Mesothelial cell of epicardium (in vitro differentiated cells): ENCODE results near the gene CFAP90. TPM values are rescaled to one million over a fixed set of nuclear protein-coding genes. Genes with fewer than 3 reads are reported as not detected.

Source experiments
- DNase-seq, 2 experiments: peaks; one replicate each; pipeline ENCODE4 v3.0.0; 2021; ENCODE audit warnings: low spot score in 2 of 2; ENCODE audit not compliant: unreplicated experiment in 2 of 2
- H3K27ac Mint-ChIP-seq: 2 replicates; pipeline ENCODE4 v1.8.0; 2021; ENCODE audit warnings: mixed read lengths
- H3K27me3 Mint-ChIP-seq: 2 replicates; pipeline ENCODE4 v1.8.0; 2021; ENCODE audit warnings: low read depth, mixed read lengths
- H3K36me3 Mint-ChIP-seq: 2 replicates; pipeline ENCODE4 v1.8.0; 2021; ENCODE audit warnings: mixed read lengths
- H3K4me1 Mint-ChIP-seq: 2 replicates; pipeline ENCODE4 v1.8.0; 2021; ENCODE audit warnings: mixed read lengths
- H3K4me3 Mint-ChIP-seq: 2 replicates; pipeline ENCODE4 v1.8.0; 2021; ENCODE audit warnings: mild to moderate bottlenecking, moderate library complexity, mixed read lengths
- H3K9me3 Mint-ChIP-seq: 2 replicates; pipeline ENCODE4 v1.8.0; 2021; ENCODE audit warnings: mixed read lengths
- CTCF ChIP-seq: fragments of 200-600 bp; sonication (generic); IDR thresholded peaks from one replicate; pipeline ENCODE4 v1.5.0; 2021; ENCODE audit warnings: antibody characterized with exemption; ENCODE audit not compliant: unreplicated experiment
- total RNA-seq: library from RNA; stranded (reverse); gene quantifications from 3 replicates; pipeline ENCODE4 v1.2.1, GENCODE V29; 2021

The CFAP90 gene
- total RNA-seq, 1 donor from 2014 or later: 0.85 TPM

GRCh38 chr5:7803937-7804336 is 47.0 kb downstream of the CFAP90 start:
- Mint-ChIP-seq H3K4me3 (no peak overlapping the region), H3K27ac (no peak overlapping the region), H3K27me3 (peaks cover 13% of the 10 kb centered on the region), H3K4me1 (no peaks in the 10 kb centered on the region), H3K36me3 (no peaks in the 10 kb centered on the region), H3K9me3 (no peaks in the 10 kb centered on the region)
- TF ChIP-seq CTCF: no peak
- DNase-seq: no peak

GRCh38 chr5:7802855-7803254 is 48.1 kb downstream of the CFAP90 start:
- Mint-ChIP-seq H3K4me1 (no peaks in the 10 kb centered on the region), H3K4me3 (no peak overlapping the region), H3K27ac (no peak overlapping the region), H3K9me3 (no peaks in the 10 kb centered on the region), H3K27me3 (peaks cover 10% of the 10 kb centered on the region), H3K36me3 (no peaks in the 10 kb centered on the region)
- DNase-seq: no peak
- TF ChIP-seq CTCF: no peak

- TF ChIP-seq CTCF: no peak
- Mint-ChIP-seq H3K27ac (no peak overlapping the region), H3K4me1 (no peaks in the 10 kb centered on the region), H3K4me3 (no peak overlapping the region), H3K27me3 (peaks cover 3% of the 10 kb centered on the region), H3K36me3 (no peaks in the 10 kb centered on the region), H3K9me3 (no peaks in the 10 kb centered on the region)
- DNase-seq: no peak
Measured at GRCh38 chr5:7801891-7802614, 48.9 kb downstream of the CFAP90 start.

- no peaks in the 10 kb centered on the region for H3K27me3 Mint-ChIP-seq
- no peak overlapping the region for H3K27ac Mint-ChIP-seq
- H3K4me3 Mint-ChIP-seq: no peak overlapping the region
- no peaks in the 10 kb centered on the region for H3K9me3 Mint-ChIP-seq
- no peak for TF ChIP-seq CTCF
- no peaks in the 10 kb centered on the region for H3K4me1 Mint-ChIP-seq
- no peaks in the 10 kb centered on the region for H3K36me3 Mint-ChIP-seq
- DNase-seq: no peak
Measured at GRCh38 chr5:7795306-7795705, 55.6 kb downstream of the CFAP90 start.

GRCh38 chr5:7794823-7795222 is 56.1 kb downstream of the CFAP90 start:
- Mint-ChIP-seq H3K27me3 (no peaks in the 10 kb centered on the region), H3K4me1 (no peaks in the 10 kb centered on the region), H3K9me3 (no peaks in the 10 kb centered on the region), H3K36me3 (no peaks in the 10 kb centered on the region), H3K4me3 (no peak overlapping the region), H3K27ac (no peak overlapping the region)
- TF ChIP-seq CTCF: no peak
- no peak for DNase-seq
